Measurements from ENCODE around the gene OR4F15.

DNA sequence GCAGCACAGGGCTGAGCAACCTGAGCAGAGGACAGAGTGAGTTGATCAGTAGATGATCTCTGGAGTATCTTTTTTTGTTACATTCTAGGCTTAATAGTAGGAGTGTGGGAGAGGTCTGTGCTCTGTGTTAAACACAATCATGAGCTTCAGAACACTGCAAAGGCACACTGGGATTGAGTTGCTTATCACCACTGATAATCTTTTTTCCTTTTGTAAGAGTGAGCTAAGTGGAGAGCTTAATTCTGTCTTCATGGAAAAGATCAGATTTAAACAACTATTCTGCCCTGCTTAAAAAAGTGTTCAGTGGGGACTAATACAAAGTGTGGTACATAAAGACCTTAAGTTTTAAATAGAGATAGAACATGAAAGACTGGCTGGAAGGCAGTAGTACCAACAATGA is 7.6 kb upstream of the OR4F15 start:
- no peak for TF ChIP-seq CTCF (conservative IDR thresholded peaks at IDR 0.05 in 1 of 2, IDR thresholded peaks at IDR 0.05 in 1 of 2; ENCODE audit: low read depth in 1 of 2, low read length in 2 of 2)
- TF ChIP-seq EZH2 (IDR thresholded peaks at IDR 0.05; ENCODE audit: low read length, missing control alignments), result no peak

All from fibroblast of lung (primary cell).